ENCODE data around the gene RAP2C.

- TF ChIP-seq POLR2A (IDR thresholded peaks at IDR 0.05) (no peak), CTCF (IDR thresholded peaks at IDR 0.05) (no peak), POLR2AphosphoS5 (IDR thresholded peaks at IDR 0.05) (no peak)
These were observed 47.5 kb upstream of the RAP2C start for GRCh38 chrX:132266583-132267355.

Measured in transverse colon (tissue), 4 donors.